HG03521 (cell line): ENCODE measurements around the gene CATSPERD.
"Not testable (repeated sequence)": the region's sequence is repeated elsewhere in the genome, so short reads cannot be mapped to it uniquely, and the experiment has no call there.

Experiments used
- ATAC-seq: cut with Tn5 transposase; IDR thresholded peaks from one replicate; pipeline ENCODE4 v1.9.1; 2021; ENCODE audit warnings: mild to moderate bottlenecking, moderate library complexity; ENCODE audit not compliant: unreplicated experiment

Gene CATSPERD

DNA sequence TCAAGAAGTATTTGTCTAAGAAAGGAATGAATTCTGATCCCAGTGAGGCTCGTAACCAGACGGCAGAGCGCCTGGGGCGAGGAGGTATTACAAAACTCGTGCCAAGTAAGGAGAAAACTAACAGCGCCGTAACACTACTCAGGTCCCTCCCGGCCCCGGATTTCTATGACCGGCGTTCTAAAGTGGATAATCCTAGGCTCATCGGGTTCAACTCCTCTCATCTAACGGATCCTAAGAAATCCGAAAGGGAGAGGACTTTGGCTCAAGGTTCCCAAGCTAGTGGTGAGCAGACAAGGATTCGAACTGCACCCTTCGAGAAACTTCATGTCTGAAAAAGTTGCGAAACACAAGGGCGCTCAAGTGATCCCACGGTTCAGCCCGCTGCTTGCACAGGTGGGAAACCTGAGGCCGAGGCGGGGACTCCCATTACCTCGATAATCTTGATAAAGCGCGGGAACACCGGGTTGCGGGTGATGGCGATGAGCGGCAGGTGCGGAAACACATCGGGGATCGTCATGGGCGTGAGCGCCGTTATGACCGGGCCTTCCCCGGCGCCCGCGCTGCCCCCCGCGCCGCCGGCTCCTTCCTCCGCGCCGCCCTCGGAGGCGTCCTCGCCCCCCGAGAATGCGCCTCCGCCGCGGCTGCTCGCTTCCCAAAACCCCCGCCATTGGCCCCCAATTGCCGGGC, 1.0 kb upstream of the CATSPERD start:
- no peak for ATAC-seq

DNA sequence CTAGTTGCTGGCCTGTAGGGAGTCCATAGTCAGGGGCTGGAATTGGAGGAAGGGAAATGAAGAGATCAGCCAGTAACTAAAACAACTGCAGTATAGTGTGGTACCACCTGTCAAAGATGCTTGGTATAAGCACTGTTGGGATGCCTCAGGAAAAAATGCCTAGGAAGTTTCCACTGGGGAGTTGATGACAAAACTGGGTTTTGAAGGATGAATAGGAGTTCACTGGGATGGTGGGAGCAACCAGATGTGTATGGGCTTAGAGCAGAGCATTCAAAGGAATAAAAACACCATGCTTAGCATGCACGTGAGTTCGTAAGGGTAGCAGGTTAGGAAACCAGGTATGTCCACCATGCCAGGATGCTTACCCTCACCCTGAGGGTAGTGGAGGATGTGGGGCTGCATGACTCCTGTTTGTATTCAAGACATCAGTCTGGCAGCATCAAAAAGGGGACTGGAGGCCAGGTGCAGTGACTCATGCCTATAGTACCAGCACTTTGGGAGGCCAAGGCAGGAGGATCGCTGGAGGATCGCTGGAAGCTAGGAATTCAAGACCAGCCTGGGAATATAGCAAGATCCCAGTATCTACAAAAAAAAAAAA, 7.1 kb downstream of the CATSPERD start:
- ATAC-seq = no peak

DNA sequence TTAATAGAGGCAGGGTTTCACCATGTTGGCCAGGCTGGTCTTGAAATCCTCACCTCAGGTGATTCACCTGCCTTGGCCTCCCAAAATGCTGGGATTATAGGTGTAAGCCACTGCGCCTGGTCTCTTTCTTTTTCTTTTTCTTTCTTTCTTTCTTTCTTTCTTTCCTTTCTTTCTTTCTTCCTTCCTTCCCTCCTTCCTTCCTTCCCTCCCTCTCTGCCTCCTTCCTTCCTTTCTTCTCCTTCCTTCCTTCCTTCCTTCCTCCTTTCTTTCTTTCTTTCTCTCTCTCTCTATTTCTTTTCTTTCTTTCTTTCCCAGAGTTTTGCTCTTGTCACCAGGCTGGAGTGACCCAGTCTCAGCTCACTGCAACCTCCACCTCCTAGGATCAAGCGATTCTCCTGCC, 12.7 kb downstream of the CATSPERD start:
- ATAC-seq = not testable (repeated sequence)

DNA sequence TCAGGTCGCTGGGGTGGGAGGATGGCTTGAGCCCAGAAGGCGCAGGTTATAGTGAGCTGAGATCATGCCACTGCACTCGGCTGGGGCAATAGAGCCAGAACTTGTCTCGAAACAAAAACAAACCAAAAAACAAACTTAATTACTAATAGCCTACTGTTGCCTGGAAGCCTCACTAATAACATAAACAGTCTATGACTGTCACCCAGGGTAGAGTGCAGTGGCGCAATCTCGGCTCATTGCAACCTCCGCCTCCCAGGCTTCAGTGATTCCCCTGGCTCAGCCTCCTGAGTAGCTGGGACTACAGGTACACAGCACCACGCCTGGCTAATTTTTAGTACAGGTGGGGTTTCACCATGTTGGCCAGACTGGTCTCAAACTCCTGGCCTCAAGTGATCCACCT, 18.0 kb downstream of the CATSPERD start:
- ATAC-seq = no peak

DNA sequence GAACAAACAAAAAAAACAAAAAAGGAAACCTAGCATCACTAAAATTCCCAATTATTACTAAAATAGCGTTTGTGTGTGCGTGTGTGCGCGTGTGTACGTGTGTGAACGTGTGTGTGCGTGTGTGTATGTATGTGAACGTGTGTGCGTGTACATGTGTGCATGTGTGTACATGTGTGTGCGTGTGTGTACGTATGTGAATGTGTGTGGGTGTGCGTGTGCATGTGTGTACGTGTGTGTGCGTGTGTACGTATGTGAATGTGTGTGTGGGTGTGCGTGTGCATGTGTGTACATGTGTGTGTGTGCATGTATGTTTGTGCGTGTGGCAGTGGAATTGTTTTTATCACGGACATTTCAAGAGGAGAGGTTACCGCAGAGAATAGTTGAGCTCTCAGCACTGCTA, 21.6 kb downstream of the CATSPERD start:
- ATAC-seq = no peak

DNA sequence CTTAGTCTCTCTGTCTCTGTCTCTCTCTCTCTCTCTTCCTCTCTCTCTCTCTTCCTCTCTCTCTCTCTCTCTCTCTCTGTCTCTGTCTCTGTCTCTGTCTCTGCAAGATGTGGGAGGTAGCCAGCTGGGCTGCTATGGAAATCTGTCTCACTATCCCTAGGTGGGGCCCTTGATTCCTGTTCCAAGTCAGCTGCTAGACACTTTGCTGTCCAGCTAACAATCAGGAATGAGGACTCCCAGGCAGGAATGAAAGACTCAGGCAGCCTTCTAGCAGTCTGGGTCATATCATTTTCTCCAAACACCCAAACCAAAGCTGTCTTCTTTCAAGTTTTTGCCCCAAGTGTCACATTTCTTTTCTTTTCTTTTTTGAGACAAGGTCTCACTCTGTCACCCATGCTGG, 23.2 kb downstream of the CATSPERD start:
- ATAC-seq = no peak

DNA sequence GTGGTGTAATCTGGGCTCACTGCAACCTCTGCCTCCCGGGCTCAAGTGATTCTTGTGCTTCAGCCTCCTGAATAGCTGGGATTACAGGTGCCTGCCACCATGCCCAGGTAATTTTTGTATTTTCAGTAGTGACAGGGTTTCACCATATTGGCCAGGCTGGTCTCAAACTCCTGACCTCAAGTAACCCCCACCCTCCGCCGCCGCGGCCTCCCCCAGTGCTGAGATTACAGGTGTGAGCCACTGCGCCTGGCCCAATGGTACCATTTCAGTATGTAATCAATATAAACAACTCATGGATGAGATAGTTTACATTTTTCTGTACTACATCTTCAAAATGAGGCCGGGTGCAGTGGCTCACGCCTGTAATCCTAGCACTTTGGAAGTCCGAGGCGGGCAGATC, 24.6 kb downstream of the CATSPERD start:
- not testable (repeated sequence) for ATAC-seq

DNA sequence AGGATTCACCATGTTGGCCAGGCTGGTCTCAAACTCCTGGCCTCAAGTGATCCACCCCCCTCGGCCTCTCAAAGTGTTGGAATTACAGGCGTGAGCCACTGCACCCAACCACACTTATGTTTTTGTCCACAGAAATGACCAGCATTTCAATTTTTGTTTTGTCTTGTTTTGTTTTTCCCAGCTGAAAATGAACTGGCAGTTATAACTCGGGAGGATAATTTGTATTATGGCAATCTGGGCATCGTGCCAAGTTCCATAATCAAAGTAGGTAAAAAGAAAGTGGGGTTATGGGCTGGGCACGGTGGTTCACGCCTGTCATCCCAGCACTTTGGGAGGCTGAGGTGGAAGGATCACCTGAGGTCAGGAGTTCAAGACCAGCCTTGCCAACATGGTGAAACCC, 28.5 kb downstream of the CATSPERD start:
- ATAC-seq = not testable (repeated sequence)

DNA sequence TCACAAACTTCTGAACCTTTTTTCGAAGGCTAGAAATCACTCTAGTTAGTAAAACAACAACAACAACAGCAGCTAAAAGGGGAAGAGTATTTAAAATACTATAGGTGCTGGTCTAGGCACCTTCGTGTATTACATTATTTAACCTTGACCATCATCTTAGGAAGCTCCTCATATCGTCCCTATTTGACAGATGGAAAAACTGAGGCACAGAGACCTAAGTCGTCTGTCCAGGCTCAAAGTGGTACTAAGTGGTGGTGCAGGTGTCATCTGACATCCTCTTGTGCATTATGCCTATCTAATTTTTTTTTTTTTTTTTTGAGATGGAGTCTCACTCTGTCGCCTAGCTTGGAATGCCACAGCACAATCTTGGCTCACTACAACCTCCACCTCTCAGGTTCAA, 29.1 kb downstream of the CATSPERD start:
- ATAC-seq = no peak

DNA sequence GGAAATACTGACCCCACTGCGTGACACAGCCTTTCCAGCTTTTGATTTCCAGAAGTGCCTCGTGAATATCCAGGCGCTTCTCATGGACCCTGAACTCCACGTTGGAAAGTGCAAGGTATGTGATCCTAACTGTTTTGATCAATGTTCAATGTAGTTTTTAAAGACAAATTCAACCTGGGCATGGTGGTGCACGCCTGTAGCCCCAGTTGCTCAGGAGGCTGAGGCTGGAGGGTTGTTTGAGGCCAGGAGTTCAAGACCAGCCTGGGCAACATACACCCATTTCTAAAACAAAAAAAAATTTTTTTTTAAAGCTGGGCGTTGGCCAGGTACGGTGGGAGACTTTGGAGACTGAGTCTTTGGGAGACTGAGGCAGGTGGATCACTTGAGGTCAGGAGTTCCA, 31.3 kb downstream of the CATSPERD start:
- no peak for ATAC-seq

DNA sequence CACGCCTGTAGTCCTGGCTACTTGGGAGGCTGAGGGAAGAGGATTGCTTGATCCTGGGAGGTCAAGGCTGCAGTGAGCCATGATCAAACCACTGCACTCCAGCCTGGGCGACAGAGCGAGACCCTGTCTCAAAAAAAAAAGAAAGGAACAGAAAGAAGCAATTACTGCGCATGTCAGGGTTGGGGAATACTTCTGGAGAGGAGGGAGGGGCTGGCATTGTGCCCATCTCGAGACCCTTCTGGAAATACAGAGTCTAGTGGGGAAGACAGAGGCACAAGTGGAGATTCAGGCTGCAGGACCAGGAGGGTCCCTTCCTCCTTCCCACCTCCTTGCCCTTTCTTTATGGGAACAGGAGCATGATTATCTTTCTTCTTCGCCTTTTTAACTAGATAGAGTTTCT, 33.3 kb downstream of the CATSPERD start:
- no peak for ATAC-seq

DNA sequence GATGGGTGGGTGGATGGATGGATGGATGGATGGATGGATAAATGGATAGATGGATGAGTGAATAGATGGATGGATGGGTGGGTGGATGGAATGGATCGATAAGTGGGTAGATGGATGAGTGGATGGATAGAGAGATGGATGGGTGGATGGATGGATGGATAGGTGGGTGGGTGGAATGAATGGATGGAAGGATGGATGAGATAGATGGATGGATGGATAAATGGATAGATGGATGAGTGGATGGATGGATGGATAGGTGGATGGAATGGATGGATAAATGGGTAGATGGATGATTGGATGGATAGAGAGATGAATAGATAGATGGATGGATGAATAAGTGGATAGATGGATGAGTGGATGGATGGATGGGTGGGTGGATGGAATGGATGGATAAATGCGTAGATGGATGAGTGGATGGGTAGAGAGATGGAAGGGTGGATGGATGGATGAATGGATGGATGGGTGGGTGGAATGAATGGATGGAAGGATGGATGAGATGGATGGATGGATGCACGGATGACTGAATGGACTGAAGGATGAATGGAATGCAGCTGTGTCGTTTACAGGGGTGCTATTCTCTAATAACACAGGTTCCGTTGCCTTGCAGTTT, 42.3 kb downstream of the CATSPERD start:
- no peak for ATAC-seq

DNA sequence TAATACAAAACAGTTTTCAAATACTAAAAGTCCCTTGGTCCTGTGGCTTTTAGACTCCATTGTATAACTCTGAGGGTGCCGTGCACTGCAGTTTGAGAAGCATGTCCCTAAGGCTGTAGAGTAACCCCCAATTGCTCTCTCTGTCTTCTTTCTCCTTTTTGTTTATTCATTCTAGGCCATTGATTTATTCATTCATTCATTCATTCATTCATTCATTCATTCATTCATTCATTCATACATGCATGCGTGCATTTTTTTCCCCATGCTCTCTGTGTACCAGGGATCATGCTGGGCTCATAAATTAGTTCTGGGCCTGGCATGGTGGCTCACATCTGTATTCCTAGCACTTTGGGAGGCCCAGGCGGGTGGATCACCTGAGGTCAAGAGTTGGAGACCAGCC, 44.8 kb downstream of the CATSPERD start:
- ATAC-seq = no peak

DNA sequence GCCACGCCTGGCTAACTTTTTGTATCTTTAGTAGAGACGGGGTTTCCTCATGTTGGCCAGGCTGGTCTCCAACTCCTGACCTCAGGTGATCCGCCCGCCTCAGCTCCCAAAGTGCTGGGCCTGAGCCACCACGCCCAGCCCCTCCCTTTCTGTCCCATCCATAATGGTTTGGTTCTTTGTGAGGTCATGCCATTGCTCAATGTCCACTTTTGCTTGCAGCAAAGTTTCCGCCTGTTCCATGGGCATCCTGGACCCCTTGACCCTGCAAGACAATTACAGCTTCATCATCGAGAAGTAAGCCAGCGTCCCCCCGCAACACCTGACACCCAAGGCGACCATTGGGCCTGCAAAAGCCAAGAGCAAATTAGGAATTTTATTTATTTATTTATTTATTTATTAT, 47.5 kb downstream of the CATSPERD start:
- no peak for ATAC-seq

DNA sequence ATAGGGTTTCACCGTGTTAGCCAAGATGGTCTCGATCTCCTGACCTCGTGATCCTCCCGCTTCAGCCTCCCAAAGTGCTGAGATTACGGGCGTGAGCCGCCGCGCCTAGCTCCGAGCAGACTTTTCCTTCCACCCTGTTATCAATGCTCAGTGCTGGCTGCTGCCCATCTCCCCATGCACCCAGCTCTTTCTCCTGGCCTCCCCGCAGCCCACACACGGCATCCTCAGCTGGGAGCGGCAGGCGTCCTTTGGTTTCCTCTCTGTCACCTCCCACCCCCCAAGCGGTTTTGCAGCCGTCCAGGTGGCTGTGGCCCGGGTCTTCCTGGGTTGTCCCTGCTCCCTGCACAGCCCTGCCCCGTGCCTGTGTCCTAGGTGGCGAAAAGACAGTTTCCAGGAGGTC, 52.0 kb downstream of the CATSPERD start:
- no peak for ATAC-seq

DNA sequence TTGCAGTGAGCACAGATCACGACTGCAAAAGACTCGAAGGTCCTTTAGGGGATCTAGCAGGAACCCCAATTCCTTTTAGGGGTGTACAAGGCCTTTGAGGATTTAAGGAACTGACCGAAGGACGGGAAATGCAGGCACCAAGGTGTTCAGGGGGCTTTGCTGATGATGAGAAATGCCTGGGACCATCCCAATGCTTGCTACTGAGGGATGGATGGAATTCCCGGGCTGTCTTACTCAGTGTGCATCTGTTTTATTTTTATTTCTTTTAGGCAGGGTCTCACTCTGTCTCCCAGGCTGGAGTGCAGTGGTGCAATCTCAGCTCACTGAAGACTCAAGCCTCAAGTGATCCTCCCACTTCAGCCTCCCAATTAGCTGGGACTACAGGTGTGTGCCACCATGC, 52.8 kb downstream of the CATSPERD start:
- ATAC-seq = no peak

DNA sequence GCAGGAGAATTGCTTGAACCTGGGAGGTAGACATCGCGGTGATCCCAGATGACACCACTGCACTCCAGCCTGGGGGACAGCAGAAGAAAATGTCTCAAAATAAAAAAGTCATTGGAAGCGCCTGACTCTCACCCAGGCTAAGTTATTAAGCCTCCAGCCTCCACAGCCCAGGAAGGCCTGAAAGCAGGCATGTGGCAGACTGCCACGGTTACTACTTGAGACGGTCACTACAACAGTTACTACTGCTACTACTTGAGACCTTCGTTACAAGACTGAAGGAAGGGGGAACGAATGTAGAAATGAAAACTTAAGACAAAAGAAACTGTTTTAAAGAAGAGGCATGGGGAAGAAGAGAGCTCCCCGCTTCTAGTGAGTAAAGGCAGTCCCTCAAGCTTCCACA, 54.5 kb downstream of the CATSPERD start:
- ATAC-seq = no peak

DNA sequence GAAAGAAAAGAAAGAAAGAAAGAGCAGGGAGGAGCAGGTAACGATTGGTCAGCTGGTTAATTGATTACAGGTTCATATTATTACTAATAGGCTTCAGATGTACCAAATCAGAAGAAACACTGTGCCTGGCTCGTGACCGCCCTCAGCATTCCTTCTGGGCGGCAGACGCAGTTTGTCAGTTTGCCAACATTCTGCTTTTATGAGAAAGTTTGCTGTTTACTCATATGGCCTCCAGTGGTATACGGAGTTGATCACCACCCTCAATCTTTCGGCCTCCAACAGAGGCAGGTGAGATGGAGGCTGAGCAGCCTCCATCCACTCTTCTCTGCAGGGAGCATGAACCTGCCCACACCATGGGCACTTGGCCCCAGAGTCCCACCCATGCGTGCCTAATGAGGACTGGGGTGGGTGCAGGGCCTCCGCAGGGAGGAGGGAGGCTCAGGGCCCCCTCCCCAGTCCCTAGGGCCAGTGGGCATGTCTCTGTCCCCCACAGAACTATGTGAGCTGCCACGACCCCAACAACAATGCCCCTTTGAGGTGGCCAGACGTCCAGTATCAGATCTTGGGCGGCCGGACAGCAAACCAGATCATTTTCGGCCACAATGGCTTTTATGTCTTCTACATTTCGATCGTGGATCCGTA, 55.4 kb downstream of the CATSPERD start:
- no peak for ATAC-seq

DNA sequence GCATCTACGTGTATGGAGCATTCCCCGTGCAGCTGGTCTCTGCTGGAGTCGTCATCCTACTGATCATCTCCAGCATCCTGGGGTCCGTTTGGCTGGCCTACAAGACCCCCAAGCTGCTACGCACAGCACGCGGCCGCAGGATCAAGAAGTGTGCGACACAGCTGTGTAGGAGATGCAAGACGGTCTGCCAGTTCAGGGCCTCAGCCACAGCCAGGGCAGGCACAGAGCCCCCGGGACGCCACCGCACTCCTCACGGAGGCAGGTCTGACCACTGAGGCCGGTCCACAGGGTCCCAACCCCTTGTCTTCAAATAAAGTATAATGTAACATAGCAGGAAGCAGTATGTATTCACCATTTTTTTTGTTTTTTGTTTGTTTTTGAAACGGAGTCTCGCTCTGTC, 58.0 kb downstream of the CATSPERD start:
- no peak for ATAC-seq

DNA sequence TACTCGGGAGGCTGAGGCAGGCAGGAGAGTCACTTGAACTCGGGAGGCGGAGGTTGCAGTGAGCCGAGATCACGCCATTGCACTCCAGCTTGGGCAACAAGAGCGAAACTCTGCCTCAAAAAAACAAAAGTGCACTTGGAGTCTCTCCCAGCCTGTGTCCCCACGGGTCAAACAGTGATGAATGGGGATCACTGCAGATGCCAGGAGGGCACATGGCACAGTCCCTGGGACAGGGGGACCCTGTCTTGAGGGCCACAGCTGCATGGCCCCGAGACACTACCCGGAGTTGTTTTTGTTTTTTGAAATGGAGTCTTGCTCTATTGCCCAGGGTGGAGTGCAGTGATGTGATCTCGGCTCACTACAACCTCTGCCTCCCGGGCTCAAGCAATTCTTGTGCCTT, 60.5 kb downstream of the CATSPERD start:
- not testable (repeated sequence) for ATAC-seq

DNA sequence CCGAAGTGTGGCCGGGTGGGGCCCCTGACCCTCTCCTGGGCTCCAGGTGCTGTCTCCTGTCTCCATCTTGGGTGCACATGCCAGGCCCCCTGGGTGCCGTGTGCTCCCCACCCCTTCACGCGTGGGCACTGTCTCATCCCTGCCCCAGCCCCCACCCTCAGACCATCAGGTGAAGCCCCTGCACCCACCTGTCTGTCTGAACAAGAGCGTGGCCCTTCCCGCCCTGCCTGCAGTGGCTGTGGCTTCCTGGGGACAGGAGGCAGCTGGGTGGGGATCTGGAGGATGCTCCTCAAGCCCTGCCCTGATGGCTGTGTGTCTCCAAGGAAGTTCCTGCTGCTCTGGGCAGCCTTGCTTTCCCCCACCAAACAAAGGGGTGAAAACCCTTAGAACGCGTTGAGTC, 61.9 kb downstream of the CATSPERD start:
- no peak for ATAC-seq
